Panc1 (cell line): ENCODE results near the gene BICD1. TPM values are rescaled to one million over a fixed set of nuclear protein-coding genes. Genes with fewer than 3 reads are reported as not detected.

Experiments used
- ATAC-seq: fragments of 200-7000 bp; cut with Tn5 transposase; 2 replicates; pipeline ENCODE4 v1.9.1; 2020; ENCODE audit warnings: mild to moderate bottlenecking, moderate library complexity
- BruUV-seq: library from RNA; stranded (reverse); fragments of 400-500 nt; replicated peaks from 2 replicates; lab custom pipeline; 2021; lab: Mats Ljungman, UMichigan
- CTCF ChIA-PET: fragments of 300-600 bp; sonication (Branson Sonifier 250); formaldehyde crosslinking; loops from one replicate; lab custom pipeline; 2022; ENCODE audit warnings: antibody characterized with exemption; lab: Charles Lee
- POLR2A ChIA-PET: fragments of 300-600 bp; sonication (Branson Sonifier 250); formaldehyde crosslinking; loops from one replicate; lab custom pipeline; 2022; ENCODE audit warnings: antibody characterized with exemption; lab: Charles Lee
- DNase-seq: peaks from one replicate; pipeline ENCODE4 v3.0.0-alpha.2; 2010; ENCODE audit warnings: low read depth, low spot score
- H3K27ac ChIP-seq: 2 replicates; pipeline ENCODE4 v1.5.1; 2011; ENCODE audit warnings: mild to moderate bottlenecking, low read length, inconsistent platforms
- H3K27me3 ChIP-seq: fragments of 200-500 bp; sonication (Bioruptor generic); 2 replicates; pipeline ENCODE4 v1.6.0; 2014; ENCODE audit warnings: low read length, inconsistent platforms; ENCODE audit not compliant: control insufficient read depth, insufficient read depth
- H3K36me3 ChIP-seq: fragments of 200-500 bp; sonication (Bioruptor generic); 2 replicates; pipeline ENCODE4 v1.5.1; 2014; ENCODE audit warnings: inconsistent platforms, mild to moderate bottlenecking, low read length, moderate library complexity; ENCODE audit not compliant: control insufficient read depth, insufficient read depth
- H3K4me1 ChIP-seq: 2 replicates; pipeline ENCODE4 v1.5.1; 2011; ENCODE audit warnings: inconsistent platforms, mild to moderate bottlenecking, low read length, moderate library complexity; ENCODE audit not compliant: control insufficient read depth, insufficient read depth
- H3K4me3 ChIP-seq, 2 experiments: 2 replicates each; pipeline ENCODE4 v1.5.1; 2011 to 2012; ENCODE audit warnings: low read depth in 2 of 2, low read length in 2 of 2, mild to moderate bottlenecking in 2 of 2, inconsistent platforms in 1 of 2, moderate library complexity in 1 of 2
- H3K9me3 ChIP-seq: fragments of 200-500 bp; sonication (Bioruptor generic); 2 replicates; pipeline ENCODE4 v1.5.1; 2014; ENCODE audit warnings: low read depth, mild to moderate bottlenecking, inconsistent platforms, low read length, moderate library complexity; ENCODE audit not compliant: control insufficient read depth, insufficient read depth
- POLR2AphosphoS5 ChIP-seq: IDR thresholded peaks from 2 replicates; pipeline ENCODE4 v1.6.1; 2012; ENCODE audit warnings: mild to moderate bottlenecking, low read depth, low read length, moderate library complexity
- SIN3A ChIP-seq: IDR thresholded peaks from 2 replicates; pipeline ENCODE4 v1.6.1; 2012; ENCODE audit warnings: low read depth, mild to moderate bottlenecking, low read length, moderate library complexity, borderline replicate concordance; ENCODE audit not compliant: insufficient read depth
- TCF7L2 ChIP-seq: IDR thresholded peaks from 2 replicates; pipeline ENCODE4 v1.6.1; 2011; ENCODE audit warnings: mild to moderate bottlenecking, low read depth, low read length, inconsistent platforms
- in situ Hi-C: cut with HindIII; loops from 2 replicates; pipeline ENCODE4 v1.10.0; 2016; ENCODE audit warnings: low sequenced_read_pairs, low pct_unique_long_range_greater_than_20kb
- intact Hi-C: fragments of 100-400 bp; cut with micrococcal nuclease; formaldehyde crosslinking; loops from one replicate; pipeline ENCODE4 v1.10.0; 2022; ENCODE audit not compliant: unreplicated experiment
- total RNA-seq: library from RNA; stranded (reverse); gene quantifications from one replicate; pipeline ENCODE4 v1.2.1, GENCODE V29; 2021; ENCODE audit not compliant: unreplicated experiment
- TF ChIP-seq, protein P1 (sequence below): fragments of 450-650 bp; IDR thresholded peaks from 2 replicates; pipeline ENCODE4 v1.5.1; 2017; ENCODE audit warnings: mild to moderate bottlenecking
- TF ChIP-seq, protein P2 (sequence below), 2 experiments: IDR thresholded peaks; 2 replicates each; pipeline ENCODE4 v1.6.1; 2011 to 2012; ENCODE audit warnings: low read depth in 2 of 2, control low read depth in 1 of 2, low read length in 1 of 2, mild to moderate bottlenecking in 1 of 2, moderate library complexity in 1 of 2; ENCODE audit not compliant: insufficient read depth in 1 of 2

The BICD1 gene
- total RNA-seq, 1 experiment from 2014 or later: 40.0 TPM

DNA sequence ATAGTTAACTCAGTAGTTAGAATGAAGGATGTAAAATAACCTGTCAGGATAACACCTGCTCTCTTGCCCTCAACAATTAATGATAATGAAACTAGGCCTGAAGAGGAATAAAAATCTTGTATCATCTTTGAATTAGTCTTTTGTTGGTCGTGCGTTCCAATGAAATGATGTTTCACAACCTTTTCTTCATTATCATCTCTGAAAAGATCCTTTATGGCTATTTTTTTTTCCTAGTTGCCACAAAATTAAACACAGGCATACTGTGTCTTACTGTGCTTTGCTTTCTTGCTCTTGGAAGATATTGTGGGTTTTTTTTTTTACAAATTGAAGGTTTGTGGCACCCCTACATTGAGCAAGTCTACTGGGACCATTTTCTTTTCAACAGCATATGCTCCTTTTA, 128.6 kb downstream of the BICD1 start:
- Histone ChIP-seq H3K9me3 (peaks cover 5% of the 10 kb centered on the region; the same call in 1 of the 2 replicates), H3K36me3 (no peaks in the 10 kb centered on the region), H3K27ac (no peak overlapping the region), H3K4me1 (no peaks in the 10 kb centered on the region), H3K27me3 (no peaks in the 10 kb centered on the region), H3K4me3 (no peak overlapping the region)
- no TSS peak for BruUV-seq
- ChIA-PET CTCF (no interaction called here), POLR2A (no interaction called here)
- DNase-seq: no peak
- intact Hi-C loops: no loop called here
- TF ChIP-seq TCF7L2 (no peak), SIN3A (no peak), POLR2AphosphoS5 (no peak)
- TF ChIP-seq, protein P1, sequence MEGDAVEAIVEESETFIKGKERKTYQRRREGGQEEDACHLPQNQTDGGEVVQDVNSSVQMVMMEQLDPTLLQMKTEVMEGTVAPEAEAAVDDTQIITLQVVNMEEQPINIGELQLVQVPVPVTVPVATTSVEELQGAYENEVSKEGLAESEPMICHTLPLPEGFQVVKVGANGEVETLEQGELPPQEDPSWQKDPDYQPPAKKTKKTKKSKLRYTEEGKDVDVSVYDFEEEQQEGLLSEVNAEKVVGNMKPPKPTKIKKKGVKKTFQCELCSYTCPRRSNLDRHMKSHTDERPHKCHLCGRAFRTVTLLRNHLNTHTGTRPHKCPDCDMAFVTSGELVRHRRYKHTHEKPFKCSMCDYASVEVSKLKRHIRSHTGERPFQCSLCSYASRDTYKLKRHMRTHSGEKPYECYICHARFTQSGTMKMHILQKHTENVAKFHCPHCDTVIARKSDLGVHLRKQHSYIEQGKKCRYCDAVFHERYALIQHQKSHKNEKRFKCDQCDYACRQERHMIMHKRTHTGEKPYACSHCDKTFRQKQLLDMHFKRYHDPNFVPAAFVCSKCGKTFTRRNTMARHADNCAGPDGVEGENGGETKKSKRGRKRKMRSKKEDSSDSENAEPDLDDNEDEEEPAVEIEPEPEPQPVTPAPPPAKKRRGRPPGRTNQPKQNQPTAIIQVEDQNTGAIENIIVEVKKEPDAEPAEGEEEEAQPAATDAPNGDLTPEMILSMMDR: no peak
- TF ChIP-seq, protein P2, sequence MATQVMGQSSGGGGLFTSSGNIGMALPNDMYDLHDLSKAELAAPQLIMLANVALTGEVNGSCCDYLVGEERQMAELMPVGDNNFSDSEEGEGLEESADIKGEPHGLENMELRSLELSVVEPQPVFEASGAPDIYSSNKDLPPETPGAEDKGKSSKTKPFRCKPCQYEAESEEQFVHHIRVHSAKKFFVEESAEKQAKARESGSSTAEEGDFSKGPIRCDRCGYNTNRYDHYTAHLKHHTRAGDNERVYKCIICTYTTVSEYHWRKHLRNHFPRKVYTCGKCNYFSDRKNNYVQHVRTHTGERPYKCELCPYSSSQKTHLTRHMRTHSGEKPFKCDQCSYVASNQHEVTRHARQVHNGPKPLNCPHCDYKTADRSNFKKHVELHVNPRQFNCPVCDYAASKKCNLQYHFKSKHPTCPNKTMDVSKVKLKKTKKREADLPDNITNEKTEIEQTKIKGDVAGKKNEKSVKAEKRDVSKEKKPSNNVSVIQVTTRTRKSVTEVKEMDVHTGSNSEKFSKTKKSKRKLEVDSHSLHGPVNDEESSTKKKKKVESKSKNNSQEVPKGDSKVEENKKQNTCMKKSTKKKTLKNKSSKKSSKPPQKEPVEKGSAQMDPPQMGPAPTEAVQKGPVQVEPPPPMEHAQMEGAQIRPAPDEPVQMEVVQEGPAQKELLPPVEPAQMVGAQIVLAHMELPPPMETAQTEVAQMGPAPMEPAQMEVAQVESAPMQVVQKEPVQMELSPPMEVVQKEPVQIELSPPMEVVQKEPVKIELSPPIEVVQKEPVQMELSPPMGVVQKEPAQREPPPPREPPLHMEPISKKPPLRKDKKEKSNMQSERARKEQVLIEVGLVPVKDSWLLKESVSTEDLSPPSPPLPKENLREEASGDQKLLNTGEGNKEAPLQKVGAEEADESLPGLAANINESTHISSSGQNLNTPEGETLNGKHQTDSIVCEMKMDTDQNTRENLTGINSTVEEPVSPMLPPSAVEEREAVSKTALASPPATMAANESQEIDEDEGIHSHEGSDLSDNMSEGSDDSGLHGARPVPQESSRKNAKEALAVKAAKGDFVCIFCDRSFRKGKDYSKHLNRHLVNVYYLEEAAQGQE (IDR thresholded peaks at IDR 0.05; ENCODE audit: insufficient read depth in 1 of 2, low read depth in 2 of 2, low read length in 1 of 2): no peak
- in situ Hi-C loops: no loop called here
- no peak for ATAC-seq

DNA sequence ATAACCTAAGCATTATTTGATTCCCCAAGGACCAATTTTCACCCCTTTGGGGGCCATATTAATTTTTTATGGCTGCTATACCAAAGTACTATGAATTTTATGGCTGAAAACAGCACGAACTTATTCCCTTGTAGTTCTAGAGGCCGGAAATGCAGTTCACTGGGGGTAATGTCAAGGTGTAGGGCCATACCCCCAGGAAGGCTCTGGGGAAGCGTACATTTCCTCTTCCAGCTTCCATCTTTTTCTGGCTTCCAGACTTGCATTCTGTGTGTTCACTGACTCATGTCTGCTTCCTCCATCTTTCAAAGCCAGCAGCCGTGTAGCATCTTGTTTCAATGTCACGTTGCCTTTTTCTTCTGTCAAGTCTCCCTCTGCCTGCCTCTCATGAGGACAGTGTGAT, 133.5 kb downstream of the BICD1 start:
- no TSS peak for BruUV-seq
- ChIA-PET CTCF (no interaction called here), POLR2A (no interaction called here)
- TF ChIP-seq, protein P1: no peak
- no peak for TF ChIP-seq POLR2AphosphoS5
- TF ChIP-seq, protein P2 (IDR thresholded peaks at IDR 0.05; ENCODE audit: insufficient read depth in 1 of 2, low read depth in 2 of 2, low read length in 1 of 2): no peak
- H3K4me1 ChIP-seq: no peaks in the 10 kb centered on the region
- no peaks in the 10 kb centered on the region for H3K36me3 ChIP-seq
- intact Hi-C loops: no loop called here
- in situ Hi-C loops: no loop called here
- H3K27ac ChIP-seq: no peak overlapping the region
- ATAC-seq (no peak), DNase-seq (no peak)
- H3K4me3 ChIP-seq: no peak overlapping the region
- no peaks in the 10 kb centered on the region for H3K27me3 ChIP-seq
- peaks cover 5% of the 10 kb centered on the region; the same call in 1 of the 2 replicates for H3K9me3 ChIP-seq
